Fibroblast of skin of abdomen (primary cell): ENCODE measurements around the gene SNAP29.
A peak's percentile ranks its signal among the peaks of the same experiment; 100 is the strongest.
"Not testable (repeated sequence)": the region's sequence is repeated elsewhere in the genome, so short reads cannot be mapped to it uniquely, and the experiment has no call there.

ENCODE experiments used
- DNase-seq: peaks from one replicate; pipeline ENCODE4 v3.0.0-alpha.2; 2013

The SNAP29 gene

DNA sequence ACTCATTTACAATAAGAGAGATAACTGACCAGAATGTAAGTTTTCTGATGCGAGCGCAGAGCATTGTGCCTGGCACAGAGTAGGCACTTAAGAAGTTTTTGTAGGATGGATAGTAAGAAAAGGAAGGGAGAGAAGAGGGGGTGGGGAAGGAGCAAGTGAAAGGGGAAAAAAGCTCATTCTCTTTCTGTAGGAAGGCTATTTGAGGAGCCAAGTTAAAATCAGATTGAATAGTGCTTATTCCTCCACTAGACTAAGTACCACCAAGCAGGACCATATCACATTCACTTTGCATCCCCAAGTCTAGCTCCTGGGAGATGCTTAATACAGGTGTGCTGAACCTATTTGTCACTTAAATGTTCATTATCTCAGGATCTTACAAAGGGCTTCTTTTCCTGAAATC lies 44.3 kb downstream of the SNAP29 start:
- DNase-seq: no peak

DNA sequence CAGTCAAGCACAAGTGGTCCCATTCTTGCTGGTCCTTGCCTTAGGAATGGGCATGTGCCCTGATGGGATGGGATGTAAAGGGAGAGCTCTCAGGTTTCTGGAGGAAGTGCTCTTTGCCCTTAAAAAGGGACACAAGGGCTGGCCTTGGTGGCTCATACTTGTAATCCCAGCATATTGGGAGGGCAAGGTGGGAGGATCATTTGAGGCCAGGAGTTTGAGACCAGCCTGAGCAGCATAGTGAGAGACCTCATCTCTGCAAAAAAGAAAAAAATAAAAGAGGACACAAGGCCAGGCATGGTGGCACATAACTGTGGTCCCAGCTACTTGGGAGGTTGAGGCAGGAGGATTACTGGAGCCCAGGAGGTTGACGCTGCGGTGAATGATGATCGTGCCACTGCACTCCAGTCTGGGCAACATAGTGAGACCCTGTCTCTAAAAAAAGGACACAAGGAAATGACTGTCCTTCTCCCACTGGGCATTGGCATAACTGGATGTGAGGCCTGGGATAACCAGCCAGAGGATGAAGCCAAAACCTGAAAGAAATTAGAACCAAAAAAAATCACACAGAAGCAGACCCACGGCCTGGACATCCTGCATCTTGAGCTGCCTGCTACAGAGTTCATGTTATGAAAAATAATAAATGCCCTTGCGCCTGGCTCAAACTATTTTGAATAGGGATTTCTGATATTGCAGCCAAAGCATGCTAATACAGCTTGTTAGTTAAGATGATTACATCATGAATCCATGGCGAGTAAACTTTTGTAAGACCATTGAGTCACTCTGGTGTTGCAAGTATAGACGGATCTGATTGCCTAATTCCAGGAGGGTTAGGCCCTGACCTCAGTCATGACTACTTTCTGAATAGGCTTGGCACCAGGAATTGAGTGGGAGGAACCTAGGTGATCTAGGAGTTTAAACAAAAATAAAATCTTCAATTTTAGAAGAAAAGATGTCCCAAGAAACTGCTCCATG lies 45.5 kb downstream of the SNAP29 start:
- peak; percentile 90 for DNase-seq

DNA sequence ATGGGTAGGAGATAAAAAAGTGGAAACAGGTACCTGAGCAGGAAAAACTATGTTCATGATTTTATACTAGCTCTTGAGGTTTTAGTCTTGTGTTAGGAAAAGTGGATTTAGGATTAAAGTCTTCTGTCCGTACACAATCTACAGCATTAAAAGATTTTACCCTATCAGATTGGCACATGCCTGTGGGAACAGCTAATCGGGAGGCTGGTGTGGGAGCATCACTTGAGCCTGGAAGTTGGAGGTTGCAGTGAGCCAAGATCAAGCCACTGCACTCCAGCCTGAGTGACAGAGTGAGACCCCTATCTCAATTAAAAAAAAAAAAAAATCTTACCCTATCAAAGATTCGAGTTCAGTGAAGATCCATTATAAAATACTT lies 46.2 kb downstream of the SNAP29 start:
- DNase-seq: no peak

DNA sequence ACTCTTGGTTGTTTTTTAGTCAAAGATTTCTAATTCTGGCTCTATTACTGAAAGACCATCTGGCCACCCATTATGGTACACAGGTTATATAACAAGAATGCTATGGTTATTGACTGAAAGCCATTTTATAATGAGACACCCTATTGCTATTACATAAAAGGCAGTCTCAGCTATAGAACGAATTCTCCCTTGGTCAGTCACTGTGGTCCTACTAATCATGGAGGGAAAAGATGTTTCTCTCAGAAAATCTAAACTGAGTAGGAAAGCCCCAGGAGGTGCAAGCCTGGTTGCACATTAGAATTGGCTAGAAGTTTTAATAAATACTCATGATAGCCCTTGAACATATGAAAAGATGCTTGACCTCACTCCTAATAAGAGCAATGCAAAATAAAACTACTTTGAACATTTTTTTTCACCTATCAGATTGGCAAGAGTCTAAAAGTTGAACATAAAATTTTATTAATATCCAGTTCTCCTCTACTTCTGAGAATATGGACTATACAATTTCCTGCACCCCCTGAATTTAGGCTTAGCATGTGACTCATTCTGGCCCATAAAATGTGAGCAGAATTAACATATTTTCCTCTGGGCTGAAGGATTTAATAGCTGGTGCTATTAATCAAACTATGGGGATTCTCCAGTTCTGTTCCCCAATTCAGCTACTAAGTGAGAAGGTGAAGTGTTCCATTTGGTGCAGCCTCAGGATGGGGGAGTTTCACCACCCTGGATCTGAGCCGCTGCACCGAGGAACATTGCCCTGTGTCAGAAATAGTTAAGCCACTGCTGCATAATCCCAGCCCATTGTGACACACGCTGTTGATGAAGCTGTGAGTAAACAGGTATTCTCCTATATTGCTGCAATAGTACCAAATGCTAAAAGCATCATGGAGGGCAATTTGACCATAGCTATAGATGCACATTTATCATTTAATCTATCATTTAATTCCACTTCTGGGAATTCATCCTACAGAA lies 46.9 kb downstream of the SNAP29 start:
- DNase-seq: no peak

DNA sequence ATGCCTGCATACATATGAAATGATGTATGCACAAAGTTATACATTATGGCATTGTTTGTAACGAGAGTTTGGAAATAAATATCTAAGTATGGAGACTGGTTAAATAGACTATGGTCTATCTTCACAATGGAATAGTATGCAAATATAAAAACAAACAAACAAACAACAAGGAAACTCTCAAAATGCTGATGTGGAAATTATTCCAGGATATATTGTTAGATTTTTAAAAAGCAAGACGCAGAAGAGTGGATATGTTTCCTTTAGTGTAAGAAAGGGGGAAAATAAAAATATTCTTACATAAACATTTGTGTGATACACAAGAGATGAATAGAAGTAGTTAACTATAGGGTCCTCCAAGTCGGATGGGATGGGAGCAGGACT lies 47.6 kb downstream of the SNAP29 start:
- DNase-seq: no peak

DNA sequence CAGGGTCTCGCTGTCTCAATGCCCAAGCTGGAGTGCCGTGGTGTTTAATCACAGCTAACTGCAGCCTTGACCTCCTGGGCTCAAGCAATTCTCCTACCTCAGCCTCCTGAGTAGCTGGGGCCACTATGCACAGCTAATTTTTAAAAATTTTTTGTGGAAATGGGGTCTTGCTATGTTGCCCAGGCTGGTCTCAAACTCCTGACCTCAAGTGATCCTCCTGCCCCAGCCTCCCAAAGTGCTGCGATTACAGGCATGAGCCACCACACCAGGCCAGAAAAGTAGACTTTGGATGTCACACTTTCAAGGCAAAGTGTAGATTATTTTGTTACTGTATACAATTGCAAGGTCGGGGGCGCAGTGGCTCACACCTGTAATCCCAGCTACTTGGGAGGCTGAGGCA lies 49.9 kb downstream of the SNAP29 start:
- DNase-seq: not testable (repeated sequence)

DNA sequence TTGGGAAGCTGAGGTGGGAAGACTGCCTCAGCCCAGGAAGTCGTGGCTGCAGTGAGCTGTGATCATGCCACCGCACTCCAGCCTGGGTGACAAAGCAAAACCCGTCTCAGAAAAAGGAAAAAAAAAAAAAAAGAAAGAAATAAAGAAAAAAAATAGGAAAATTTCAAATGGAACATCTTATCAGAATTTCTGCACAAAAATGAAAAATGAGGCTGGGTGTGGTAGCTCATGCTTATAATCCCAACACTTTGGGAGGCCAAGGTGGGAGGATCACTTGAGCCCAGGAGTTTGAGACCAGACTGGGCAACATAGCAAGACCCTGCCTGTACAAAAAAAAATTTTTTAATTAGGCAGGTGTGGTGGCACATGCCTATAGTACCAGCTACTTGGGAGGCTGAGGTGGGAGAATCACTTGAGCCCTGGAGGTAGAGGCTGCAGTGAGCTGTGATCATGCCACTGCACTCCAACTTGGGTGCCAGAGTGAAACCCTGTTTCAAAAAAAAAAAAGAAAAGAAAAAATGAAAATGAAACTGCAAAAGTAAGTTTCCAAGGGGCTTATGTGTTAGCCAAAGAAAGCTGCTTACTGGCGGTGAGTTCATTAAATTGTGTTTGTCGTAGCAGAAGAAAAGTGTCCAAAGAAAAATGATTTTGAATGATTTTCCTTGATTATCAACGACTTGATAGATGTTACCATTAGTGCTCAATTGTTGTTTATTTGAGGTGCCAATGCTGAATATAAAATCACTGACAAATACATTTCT lies 50.9 kb downstream of the SNAP29 start:
- DNase-seq: no peak

DNA sequence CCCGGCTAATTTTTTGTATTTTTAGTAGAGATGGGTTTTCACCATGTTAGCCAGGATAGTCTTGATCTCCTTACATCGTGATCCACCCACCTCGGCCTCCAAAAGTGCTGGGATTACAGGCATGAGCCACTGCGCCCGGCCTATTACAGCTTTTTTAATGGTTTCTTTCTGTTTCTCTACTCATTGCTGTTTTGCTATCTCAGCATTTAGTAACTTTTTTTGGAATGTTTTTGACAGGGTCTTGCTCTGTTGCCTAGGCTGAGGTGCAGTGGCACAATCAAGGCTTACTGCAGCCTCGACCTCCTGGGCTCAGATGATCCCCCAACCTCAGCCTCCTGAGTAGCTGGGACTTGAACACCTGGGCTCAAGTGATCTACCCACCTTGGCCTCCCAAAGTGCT lies 53.7 kb downstream of the SNAP29 start:
- no peak for DNase-seq

DNA sequence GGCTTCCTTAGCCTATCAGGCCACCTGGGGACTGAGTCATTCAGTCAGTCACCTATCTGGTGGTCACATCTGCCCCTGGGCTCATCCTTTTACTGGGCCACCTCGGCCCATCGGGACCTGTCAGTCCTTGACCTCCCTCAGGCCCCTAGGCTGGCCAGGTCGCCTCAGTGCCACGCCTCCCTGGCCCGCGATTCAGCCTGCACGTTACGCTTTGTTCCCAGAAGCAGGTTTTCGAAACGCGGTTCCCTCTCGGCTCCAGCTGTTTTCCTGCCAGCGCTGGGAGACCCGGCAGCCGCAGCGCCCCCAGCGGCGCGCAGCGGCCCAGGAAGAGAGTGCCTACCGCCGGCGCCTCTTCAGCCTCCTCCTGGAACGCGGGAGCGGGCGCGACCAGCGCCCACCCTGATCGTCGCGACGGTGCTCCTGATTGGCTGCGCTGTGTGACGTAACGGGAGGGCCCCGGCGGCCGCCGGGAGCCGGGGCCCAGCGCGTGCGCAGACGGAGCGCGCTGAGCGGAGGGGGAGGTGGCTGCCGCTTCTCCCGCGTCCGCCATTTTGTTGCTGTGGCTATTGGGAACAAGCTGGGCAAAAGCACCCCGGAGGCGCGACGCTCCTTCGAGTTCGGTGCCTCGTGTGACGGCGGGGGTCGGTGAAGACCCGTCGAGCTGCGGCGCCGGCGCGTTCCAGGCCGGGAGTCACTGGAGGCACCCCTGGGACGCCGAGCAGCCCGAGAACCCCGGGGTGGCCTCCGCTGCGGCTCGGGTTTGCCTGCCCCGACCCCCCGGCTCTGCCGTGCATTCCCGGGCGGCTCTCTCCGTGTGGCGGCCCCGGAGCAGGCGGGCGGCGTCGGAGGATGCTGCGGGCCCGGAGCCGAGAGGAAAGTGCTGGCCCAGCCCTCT lies 58.4 kb downstream of the SNAP29 start, which contains the start of gene CRKL:
Gene CRKL (plus strand): TSS at position 492 of the 895 bp plus-strand sequence. CDS start 528 bp downstream, outside the sequence.
- peak; percentile 98 for DNase-seq

DNA sequence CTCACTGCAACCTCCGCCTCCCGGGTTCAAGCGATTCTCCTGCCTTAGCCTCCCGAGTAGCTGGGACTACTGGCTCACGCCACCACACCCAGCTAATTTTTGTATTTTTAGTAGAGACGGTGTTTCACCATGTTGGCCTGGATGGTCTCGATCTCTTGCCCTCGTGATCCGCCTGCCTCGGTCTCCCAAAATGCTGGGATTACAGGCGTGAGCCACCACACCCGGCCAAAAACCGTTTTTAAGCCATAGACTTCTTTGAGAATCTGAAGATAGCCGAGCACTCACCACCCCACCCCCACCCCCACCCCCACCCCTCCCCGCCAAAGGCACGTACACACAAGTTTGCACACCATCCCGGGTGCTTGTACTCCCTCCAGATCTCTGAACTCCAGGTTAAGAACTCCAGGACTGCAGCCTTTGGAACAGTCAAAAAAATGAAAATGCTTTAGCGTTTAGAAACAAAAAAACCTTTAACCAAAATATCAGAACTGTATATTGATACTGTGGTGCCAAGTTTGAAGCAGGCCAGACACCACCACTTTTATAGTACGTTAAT lies 59.9 kb downstream of the SNAP29 start:
- no peak for DNase-seq

DNA sequence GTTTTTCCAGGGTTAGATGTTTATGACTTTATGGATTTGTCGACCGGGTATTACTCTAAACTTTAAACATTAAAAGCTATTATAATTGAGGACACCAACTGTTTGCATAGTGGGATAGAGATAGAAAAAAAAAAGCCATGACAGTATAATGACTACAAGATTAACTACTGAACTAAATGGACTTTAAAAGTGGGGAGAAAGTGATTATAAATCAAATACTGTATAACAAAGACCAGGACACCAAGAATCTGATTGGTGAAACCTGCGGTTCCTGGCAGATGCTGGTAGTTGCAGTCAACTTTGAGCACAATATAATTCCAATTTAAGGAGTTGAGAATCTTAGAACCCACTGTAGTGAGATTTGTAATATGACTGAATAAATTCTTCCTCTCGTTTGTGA lies 60.9 kb downstream of the SNAP29 start:
- peak; percentile 14 for DNase-seq

DNA sequence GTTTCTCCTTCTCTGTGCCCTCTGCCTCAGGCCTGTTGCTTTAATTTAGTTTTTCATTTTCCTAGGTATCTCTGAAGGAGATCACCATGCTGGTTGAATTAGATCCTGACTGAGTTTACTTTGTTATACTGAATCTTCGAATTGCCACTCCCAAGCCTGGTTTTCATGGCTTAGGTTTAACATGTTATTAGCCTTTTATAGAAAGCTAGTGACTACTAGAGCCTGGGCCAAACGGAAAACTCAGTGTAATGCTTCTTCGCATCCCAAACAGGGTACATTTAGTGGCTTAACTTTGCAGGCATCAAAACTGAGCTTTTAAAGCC lies 62.0 kb downstream of the SNAP29 start:
- no peak for DNase-seq

DNA sequence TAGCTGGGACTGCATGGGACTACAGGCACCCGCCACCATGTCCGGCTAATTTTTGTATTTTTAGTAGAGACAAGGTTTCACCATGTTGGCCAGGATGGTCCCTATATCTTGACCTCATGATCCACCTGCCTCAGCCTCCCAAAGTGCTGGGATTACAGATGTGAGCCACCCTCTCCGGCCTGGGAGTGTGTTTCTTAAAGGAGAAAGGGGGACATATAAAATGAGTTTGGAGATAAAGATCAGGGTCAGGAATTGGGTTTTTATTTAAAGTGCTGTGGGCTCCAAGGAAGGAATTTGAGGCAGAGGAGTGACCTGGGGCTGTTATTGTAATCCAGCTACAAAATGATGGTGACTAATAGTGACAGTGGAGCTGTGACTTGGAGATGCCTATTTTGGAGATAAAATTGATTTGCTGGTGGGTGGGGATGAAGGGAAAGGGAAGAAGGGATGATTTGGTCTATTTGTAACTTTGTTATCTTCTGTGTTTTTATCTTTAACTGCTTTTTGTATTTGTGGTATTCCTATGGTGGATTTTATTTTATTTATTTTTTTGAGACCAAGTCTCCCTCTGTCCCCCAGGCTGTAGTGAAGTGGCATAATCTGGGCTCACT lies 63.4 kb downstream of the SNAP29 start:
- DNase-seq: no peak

DNA sequence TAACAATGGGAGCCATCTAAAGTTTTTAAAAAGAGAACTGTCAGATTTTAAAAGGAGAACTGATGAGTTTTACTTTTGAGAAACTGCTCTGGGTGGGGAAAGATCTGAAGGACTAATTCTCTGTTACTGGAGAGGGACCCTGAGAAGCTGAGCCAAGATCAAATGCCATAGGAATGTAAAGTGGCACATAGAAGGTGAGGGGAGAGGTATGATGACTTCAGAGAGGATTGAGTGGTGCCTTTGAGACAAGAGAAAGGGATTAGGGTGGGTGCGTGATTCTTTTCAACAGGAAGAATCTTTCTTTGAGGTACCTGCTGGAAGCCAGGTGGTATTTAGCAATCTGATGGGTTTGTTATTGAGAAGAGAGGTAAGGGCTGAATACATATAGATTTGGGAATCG lies 67.4 kb downstream of the SNAP29 start:
- no peak for DNase-seq

DNA sequence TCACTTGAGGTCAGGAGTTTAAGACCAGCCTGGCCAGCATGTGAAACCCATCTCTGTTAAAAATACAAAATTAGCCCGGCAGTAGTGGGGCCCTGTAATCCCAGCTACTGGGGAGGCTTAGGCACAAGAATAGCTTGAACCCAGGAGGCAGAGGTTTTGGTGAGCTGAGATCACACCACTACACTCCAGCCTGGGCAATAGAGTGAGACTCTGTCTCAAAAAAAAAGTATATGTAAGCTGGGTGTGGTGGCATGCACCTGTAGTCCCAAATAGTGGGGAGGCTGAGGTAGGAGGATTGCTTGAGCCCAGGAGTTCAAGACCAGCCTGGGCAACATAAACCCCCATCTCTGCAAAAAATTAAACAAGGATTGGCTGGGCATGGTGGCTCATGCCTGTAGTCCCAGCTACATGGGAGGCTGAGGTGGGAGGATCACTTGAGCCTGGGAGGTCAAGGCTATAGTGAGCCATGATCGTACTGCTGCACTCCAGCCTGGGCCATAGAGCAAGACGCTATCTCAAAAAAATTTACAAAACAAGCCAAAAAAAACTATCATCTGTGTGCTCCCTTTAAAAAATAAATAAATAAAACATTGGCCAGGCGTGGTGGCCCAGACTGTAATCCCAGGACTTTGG lies 69.2 kb downstream of the SNAP29 start:
- no peak for DNase-seq

DNA sequence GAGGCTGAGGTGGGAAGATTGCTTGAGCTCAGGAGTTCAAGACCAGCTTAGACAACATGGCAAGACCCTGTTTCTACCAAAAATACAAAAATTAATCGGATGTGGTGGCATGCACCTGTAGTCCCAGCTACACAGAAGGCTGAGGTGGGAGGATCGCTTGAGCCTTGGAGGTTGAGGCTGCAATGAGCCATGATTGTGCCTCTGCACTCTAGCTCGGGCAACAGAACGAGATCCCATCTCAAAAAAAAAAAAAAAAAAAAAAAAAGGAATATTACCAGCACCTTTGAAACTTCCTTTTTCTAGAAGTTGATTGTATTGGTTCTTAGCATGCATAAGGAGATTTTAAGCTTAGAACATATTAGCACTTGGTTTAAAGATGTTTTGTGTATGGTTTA lies 69.8 kb downstream of the SNAP29 start:
- no peak for DNase-seq

DNA sequence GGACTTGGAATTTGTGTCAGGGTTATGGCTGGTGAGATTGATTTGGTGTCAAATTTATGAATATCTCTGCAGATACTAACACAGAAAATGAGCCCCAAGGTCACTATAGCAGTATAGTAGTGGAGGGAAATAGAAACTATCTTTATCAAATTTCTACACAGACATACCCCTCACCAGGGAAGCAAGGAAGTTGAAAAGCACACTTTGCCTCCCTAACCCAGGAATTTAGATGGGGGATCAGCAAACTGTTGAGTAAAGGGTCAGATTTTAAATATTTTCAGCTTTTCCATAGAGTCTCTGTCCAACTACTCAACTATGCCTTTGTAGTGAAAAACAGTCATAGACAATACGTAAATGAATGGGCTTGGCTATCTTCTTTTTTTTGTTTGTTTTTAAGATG lies 71.2 kb downstream of the SNAP29 start:
- no peak for DNase-seq

DNA sequence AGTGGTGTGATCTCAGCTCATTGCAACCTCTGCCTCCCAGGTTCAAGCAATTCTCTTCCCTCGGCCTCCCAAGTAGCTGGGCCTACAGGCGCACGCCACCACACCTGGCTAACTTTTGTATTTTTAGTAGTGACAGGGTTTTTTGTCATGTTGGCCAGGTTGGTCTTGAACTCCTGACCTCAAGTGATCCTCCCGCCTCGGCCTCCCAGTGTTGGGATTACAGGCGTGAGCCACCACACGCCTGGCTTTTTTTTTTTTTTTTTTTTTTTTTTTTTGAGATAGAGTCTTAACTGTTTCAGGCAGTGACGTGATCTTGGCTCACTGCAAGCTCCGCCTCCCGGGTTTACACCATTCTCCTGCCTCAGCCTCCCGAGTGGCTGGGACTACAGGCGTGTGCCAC lies 71.6 kb downstream of the SNAP29 start:
- not testable (repeated sequence) for DNase-seq

DNA sequence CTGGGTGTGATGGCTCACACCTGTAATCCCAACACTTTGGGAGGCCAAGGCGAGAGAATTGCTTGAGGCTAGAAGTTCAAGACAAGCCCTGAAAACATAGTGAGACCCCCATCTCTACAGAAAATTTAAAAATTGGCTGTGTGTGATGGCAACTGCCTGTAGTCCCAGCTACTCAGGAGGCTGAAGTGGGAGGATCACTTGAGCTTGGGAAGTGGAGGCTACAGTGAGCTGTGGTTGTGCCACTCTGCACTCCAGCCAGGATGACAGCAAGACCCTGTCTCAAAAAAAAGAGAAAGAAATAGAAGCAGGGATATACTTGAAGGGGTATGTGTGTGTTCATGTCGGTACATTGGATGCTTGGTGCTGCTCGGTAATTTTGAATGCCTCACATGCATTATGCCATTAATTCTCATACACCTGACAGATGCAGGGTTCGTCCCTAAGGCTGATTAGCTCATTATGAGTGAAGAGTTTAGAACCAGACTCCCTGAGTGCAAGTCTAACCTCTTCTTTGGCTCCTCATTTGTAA lies 72.4 kb downstream of the SNAP29 start:
- DNase-seq: no peak

DNA sequence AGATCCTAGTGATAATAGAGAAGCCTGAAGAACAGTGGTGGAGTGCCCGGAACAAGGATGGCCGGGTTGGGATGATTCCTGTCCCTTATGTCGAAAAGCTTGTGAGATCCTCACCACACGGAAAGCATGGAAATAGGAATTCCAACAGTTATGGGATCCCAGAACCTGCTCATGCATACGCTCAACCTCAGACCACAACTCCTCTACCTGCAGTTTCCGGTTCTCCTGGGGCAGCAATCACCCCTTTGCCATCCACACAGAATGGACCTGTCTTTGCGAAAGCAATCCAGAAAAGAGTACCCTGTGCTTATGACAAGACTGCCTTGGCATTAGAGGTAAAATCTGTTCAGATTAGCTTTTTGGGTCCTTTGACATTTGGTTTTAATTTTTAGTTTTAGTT lies 75.1 kb downstream of the SNAP29 start:
- no peak for DNase-seq
